Hepatocyte (in vitro differentiated cells): Measurements from ENCODE around the gene ZNF747.

Source experiments
- EZH2 ChIP-seq: fragments of 200-600 bp; sonication (generic); IDR thresholded peaks from 2 replicates; pipeline ENCODE4 v1.6.1; 2016; ENCODE audit warnings: antibody characterized with exemption, mild to moderate bottlenecking, borderline replicate concordance
- EZH2phosphoT487 ChIP-seq: fragments of 200-600 bp; sonication (generic); IDR thresholded peaks from one replicate; pipeline ENCODE4 v1.6.1; 2018; ENCODE audit warnings: antibody characterized with exemption, mild to moderate bottlenecking, low read depth, moderate library complexity; ENCODE audit not compliant: unreplicated experiment, severe bottlenecking
- TF ChIP-seq, protein P1 (sequence below): fragments of 200-600 bp; sonication (generic); IDR thresholded peaks from 2 replicates; pipeline ENCODE4 v1.5.1; 2016; ENCODE audit warnings: antibody characterized with exemption, mild to moderate bottlenecking; ENCODE audit not compliant: poor library complexity

DNA sequence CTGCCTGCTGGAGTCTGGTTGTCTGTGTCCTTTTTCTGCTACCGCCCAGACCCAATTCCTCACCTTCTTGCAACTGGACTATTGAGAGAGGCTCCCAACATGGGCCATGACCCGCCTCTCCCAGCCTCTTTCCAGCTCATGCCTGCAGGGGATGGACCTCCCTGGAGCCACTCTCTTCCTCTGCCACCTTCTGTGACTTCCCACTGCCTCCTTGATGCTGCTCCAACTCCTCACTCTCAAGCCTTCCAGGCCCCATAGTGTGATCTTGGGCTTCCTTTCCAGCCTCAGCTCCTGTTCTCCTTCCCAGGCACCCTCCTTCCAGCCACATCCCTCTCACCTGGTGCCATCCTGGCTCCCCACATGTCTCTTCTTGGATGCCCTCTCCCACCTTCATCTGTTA lies 19.4 kb downstream of the ZNF747 start:
- TF ChIP-seq, protein P1, sequence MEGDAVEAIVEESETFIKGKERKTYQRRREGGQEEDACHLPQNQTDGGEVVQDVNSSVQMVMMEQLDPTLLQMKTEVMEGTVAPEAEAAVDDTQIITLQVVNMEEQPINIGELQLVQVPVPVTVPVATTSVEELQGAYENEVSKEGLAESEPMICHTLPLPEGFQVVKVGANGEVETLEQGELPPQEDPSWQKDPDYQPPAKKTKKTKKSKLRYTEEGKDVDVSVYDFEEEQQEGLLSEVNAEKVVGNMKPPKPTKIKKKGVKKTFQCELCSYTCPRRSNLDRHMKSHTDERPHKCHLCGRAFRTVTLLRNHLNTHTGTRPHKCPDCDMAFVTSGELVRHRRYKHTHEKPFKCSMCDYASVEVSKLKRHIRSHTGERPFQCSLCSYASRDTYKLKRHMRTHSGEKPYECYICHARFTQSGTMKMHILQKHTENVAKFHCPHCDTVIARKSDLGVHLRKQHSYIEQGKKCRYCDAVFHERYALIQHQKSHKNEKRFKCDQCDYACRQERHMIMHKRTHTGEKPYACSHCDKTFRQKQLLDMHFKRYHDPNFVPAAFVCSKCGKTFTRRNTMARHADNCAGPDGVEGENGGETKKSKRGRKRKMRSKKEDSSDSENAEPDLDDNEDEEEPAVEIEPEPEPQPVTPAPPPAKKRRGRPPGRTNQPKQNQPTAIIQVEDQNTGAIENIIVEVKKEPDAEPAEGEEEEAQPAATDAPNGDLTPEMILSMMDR: no peak
- no peak for TF ChIP-seq EZH2phosphoT487
- TF ChIP-seq EZH2: no peak
